ENCODE results near the gene GRM1.

Gene GRM1

GRCh38 chr6:146388736-146389364, 360.0 kb downstream of the GRM1 start:
- DNase-seq = no peak

DNA sequence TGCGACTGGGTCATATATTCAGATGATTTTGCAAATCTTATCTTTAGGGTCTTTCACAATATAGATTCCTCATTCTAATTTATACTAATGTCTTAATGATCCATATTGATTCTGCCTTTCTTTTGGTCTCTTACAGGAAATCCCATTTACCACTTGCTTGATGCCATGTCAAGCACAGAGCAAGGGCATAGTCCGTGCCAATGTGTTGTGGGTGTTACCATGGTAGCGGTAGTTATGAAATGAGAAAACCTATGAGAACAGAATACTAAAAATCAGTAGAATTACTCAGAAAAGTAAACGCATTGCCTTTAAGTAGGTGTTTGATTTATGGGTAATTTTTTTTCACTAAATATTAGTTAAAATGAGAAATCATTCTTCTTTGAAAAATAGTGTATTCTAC, 360.9 kb downstream of the GRM1 start:
- DNase-seq = no peak

DNA sequence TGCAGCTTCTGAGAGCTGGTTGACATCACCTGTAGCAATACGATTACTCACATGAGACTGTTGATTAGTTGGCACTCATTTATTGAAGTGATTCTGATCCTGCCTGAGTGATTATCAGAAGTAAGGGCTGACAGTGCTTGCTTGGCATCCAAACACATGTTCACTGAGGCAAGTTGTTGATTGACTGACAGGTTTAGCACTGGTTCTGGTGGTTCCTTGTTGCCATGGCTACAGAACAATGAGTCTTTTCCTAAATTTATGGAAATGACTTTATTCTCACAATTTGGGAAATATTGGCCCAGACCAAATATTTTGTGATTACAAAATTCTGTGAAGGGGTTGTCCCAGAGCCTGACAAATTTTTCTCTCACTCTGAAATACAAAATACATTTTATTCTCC, 368.8 kb downstream of the GRM1 start:
- DNase-seq = no peak

GRCh38 chr6:146402476-146402875, 373.6 kb downstream of the GRM1 start:
- no peak for DNase-seq

- no peak for DNase-seq
Measured at GRCh38 chr6:146408583-146408982, 379.7 kb downstream of the GRM1 start.

GRCh38 chr6:146410851-146411595, 382.2 kb downstream of the GRM1 start:
- DNase-seq = no peak

DNA sequence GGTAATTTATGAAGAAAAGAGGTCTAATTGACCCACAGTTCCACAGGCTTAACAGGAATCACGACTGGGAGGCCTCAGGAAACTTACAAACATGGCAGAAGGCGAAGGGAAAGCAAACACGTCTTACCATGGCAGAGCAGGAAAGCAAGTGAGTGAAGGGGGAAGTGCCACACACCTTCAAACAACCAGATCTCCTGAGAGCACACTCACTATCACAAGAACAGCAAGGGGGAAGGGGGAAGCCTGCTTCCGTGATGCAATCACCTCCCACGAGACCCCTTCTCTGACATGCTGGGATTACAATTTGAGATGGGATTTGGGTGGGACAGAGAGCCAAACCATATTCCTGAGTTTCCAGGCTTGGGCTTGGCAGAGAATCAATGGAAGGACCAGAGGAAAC, 390.7 kb downstream of the GRM1 start:
- DNase-seq = no peak

DNA sequence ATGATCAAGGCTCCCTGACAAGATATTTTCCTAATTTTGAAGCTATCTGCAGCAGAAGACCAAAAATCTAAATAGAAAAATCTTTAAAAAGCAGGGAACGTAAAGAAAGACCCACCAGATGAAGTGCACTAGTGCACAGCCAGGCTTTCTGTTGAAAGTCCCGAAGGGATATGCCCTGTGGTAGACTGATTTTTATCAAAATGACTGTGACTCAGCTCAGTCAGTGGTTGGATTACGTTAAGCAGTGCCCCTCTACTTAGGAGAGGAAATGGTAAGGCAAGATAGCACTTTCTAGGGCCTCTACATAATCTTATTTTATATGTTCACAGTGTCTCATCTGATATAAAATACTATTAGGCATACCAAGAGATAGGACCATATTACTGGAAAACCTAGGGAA, 391.4 kb downstream of the GRM1 start:
- no peak for DNase-seq

DNA sequence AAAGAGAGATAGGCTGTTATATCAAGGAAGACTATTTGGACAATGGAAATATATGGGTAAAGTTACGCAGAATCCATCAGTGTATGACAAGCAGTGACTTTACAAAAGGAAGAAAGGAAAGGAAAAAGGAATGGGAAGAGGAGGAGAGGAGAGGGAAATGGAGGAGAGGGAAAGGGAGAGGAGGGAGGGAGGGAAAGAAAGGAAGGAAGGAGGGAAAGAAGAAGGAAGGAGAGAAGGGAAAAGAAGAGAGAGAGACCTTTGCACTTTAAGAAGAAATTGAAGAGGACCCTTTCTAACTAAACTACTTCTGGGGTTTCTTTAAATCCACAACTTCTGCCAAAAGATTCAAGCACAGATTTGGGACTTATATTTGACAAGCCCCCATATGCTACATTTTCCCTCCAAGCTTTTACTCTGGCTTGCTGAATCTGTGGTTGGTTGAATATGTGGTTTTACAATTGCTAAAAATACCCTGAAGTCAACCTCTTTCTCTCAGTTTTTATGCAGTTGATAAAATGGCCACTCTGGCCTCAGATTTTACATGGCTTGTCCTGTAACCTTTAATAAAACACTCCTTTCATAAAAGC, 394.0 kb downstream of the GRM1 start:
- DNase-seq = no peak

GRCh38 chr6:146423452-146423851, 394.6 kb downstream of the GRM1 start:
- DNase-seq = no peak

DNA sequence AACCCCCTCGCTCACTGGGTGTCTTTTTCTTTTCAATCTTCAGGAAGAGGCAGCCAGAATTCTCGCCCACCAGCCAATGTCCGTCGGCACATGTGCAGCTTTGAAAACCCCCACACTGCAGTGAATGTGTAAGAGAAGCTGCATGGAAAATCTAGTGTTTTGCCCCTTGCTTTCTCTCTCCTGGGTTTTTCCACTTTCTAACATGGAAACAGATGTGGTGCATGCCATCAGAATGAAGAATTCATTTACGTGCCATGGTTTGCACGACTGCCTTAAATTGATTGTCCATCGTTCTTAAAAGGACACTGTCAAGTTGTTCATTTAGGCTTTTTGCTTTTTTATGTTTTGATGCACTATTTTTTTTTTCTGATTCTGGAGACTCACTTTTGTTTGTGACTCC, 397.7 kb downstream of the GRM1 start:
- DNase-seq = no peak

- no peak for DNase-seq
Measured at GRCh38 chr6:146429831-146430230, 401.0 kb downstream of the GRM1 start.

- peak; percentile 25 for DNase-seq
Measured at GRCh38 chr6:146433881-146434731, 405.2 kb downstream of the GRM1 start.

DNA sequence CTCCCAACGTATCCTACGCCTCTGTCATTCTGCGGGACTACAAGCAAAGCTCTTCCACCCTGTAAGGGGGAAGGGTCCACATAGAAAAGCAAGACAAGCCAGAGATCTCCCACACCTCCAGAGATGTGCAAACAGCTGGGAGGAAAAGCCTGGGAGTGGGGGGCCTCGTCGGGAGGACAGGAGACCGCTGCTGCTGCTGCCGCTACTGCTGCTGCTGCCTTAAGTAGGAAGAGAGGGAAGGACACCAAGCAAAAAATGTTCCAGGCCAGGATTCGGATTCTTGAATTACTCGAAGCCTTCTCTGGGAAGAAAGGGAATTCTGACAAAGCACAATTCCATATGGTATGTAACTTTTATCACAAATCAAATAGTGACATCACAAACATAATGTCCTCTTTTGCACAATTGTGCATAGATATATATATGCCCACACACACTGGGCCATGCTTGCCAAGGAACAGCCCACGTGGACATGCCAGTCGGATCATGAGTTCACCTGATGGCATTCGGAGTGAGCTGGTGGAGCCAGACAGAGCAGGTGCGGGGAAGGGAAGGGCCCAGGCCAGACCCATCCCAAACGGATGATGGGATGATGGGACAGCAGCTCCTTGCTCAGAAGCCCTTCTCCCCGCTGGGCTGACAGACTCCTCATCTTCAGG, 406.0 kb downstream of the GRM1 start:
- DNase-seq = no peak

GRCh38 chr6:146441907-146442306, 413.0 kb downstream of the GRM1 start:
- no peak for DNase-seq

DNA sequence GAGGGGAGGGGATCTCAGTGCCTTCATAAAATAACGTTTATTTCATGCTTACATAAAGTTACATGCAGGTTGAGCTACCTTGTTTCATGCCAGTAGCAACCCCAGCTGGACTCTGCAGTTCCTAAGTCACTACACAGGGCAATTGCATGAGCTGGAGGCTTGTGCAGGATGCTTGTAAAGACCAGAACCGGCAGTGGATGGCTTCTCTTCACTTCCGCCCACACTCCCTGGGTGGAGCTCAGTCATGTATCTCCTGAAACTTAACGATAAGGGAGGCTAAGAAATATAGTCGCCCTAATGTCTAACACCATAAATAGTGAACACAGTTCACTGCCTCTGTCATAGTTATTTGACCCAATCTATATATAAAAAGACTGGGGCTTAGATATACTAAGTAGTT, 415.3 kb downstream of the GRM1 start:
- no peak for DNase-seq

GRCh38 chr6:146445233-146445632, 416.4 kb downstream of the GRM1 start:
- no peak for DNase-seq

DNA sequence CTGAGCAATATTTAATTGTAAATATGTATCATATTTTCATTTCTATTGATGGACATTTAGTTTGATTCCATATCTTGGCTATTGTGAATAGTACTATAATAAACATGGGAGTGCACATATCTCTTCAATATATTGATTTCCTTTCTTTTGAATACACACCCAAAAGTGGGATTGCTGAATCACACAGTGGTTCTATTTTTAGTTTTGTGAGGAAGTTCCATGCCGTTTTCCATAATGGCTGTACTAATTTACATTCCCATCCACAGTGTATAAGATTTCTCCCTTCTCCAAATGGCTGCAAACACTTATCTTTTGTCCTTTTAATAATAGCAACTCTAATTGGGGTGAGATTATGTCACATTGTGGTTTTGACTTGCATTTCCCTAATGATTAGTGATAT, 428.0 kb downstream of the GRM1 start:
- no peak for DNase-seq

- no peak for DNase-seq
Measured at GRCh38 chr6:146460941-146461340, 432.1 kb downstream of the GRM1 start.

DNA sequence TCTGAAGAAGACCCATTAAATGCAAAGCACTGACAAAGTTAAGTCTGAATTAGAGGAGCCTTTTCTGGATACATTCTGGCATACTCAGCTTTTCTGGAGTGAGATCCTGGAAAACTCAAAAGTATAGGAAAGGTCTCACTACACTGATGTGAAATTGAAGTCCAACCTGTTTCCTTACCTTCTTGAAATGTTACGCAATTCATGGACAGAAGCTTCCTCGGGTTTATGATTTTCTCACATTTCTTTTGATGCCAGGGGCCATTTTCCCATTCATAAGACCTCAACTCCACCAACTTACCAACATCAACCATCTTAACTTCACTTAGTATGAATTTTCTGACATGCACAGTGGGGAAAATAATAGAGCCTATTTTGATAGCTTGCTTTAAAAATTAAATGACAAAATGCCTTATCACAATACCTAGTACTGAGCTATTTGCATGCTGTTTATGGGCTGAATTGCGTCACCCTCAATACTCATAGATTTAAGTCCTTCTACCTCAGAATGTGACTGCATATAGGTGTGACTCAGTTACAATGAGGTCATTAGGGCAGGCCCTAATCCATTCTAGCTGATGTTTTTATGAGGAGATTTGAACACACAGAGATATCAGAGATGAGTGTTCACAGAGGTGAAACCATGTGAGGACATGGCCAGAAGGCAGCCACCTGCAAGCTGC, 441.4 kb downstream of the GRM1 start:
- DNase-seq = no peak

GRCh38 chr6:146472918-146473317, 444.1 kb downstream of the GRM1 start:
- no peak for DNase-seq

DNA sequence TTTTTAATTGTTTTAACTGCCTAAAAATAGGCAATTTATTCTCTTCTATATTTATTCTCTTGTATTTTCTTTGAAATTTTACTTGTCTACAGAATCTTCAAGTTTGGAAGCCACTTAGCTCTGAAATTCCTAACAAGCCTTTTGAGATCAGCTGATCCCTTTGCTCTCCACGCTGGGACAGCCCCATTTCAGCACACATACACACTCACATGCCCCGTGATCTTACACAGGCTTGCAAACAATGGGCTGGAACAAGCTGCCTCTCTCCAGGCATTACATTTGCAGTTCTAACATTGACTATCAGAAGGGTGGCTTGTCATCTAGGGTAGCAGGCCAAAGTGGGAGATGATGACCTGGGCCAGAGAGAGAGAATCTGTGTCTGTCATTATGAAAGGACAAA, 452.7 kb downstream of the GRM1 start:
- no peak for DNase-seq

All from suppressor macrophage treated with lipopolysaccharide for 4 hours (primary cell).